Suprapubic skin (tissue), 3 donors: Measurements from ENCODE around the gene XYLT1.

Experiments used
- CTCF ChIP-seq, 2 donors: fragments of 200-600 bp in 1 of 2; fragments of 450-650 bp in 1 of 2; sonication (generic) in 1 of 2; IDR thresholded peaks; one replicate each; pipeline ENCODE4 v1.5.1; 2016 to 2019; ENCODE audit warnings: antibody characterized with exemption in 2 of 2, mild to moderate bottlenecking in 1 of 2, moderate library complexity in 1 of 2
- EP300 ChIP-seq: sonication (generic); formaldehyde crosslinking; IDR thresholded peaks from one replicate; pipeline ENCODE4 v1.6.1; 2017; ENCODE audit warnings: antibody characterized with exemption

- TF ChIP-seq EP300: no peak
- TF ChIP-seq CTCF (IDR thresholded peaks at IDR 0.05): no peak
Measured at GRCh38 chr16:17336530-17336900, 134.2 kb downstream of the XYLT1 start.
